Activated naive CD8-positive, alpha-beta T cell treated with anti-CD3 and anti-CD28 coated beads, Interleukin-2, amount 50 U/mL, for 16 hours (primary cell): ENCODE measurements around the gene SLC10A6.

Experiments
- DNase-seq: peaks from one replicate; pipeline ENCODE4 v3.0.0-alpha.2; 2020; ENCODE audit warnings: low read depth, low spot score

SLC10A6 gene

GRCh38 chr4:86788826-86789225 is 60.4 kb downstream of the SLC10A6 start:
- no peak for DNase-seq

DNA sequence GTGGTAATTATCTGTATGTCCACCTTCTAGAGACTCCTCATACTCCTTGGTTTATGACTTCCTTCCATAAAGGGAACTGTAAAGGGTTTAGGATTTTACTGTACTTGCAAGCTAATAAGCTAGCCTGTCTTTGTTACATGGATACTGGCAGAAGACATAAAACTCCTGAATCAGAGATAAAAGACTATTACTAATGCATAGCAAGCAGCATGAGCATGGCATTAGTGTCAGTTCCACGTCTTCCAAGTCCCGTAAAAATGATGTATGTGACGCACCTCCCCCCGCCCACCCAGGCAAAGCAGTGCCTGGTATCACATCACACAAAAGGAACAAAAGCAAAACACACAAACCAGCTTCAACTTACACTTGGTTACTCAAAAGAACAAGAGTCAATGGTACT is 71.0 kb downstream of the SLC10A6 start:
- no peak for DNase-seq

- no peak for DNase-seq
Measured at GRCh38 chr4:86775061-86775460, 74.1 kb downstream of the SLC10A6 start.
